HG03139 (cell line): ENCODE data around the gene FZD2.
"Not testable (repeated sequence)": the region's sequence is repeated elsewhere in the genome, so short reads cannot be mapped to it uniquely, and the experiment has no call there.

Source experiments
- ATAC-seq: cut with Tn5 transposase; IDR thresholded peaks from one replicate; pipeline ENCODE4 v1.9.1; 2021; ENCODE audit not compliant: unreplicated experiment

FZD2 gene

GRCh38 chr17:44575403-44575802, 18.1 kb downstream of the FZD2 start:
- no peak for ATAC-seq

- no peak for ATAC-seq
These were observed 21.7 kb downstream of the FZD2 start for GRCh38 chr17:44578947-44579346.

- ATAC-seq: no peak
These were observed 24.6 kb downstream of the FZD2 start for GRCh38 chr17:44581868-44582267.

- ATAC-seq: no peak
These were observed 27.2 kb downstream of the FZD2 start for GRCh38 chr17:44584443-44584842.

- no peak for ATAC-seq
These were observed 28.0 kb downstream of the FZD2 start for GRCh38 chr17:44585315-44585714.

- ATAC-seq: no peak
These were observed 30.1 kb downstream of the FZD2 start for GRCh38 chr17:44587339-44587738.

- ATAC-seq: no peak
These were observed 32.2 kb downstream of the FZD2 start for GRCh38 chr17:44589316-44590071.

- ATAC-seq: not testable (repeated sequence)
These were observed 32.8 kb downstream of the FZD2 start for GRCh38 chr17:44590072-44590462.

- ATAC-seq: not testable (repeated sequence)
These were observed 33.5 kb downstream of the FZD2 start for GRCh38 chr17:44590762-44591161.

GRCh38 chr17:44591206-44591605, 33.9 kb downstream of the FZD2 start:
- ATAC-seq: no peak

- no peak for ATAC-seq
These were observed 35.9 kb downstream of the FZD2 start for GRCh38 chr17:44593156-44593555.

GRCh38 chr17:44595216-44595775, 38.0 kb downstream of the FZD2 start:
- ATAC-seq: no peak

- no peak for ATAC-seq
These were observed 41.0 kb downstream of the FZD2 start for GRCh38 chr17:44598329-44598728.

- no peak for ATAC-seq
These were observed 41.6 kb downstream of the FZD2 start for GRCh38 chr17:44598932-44599297.

GRCh38 chr17:44599298-44600175, 42.3 kb downstream of the FZD2 start:
- no peak for ATAC-seq

GRCh38 chr17:44601539-44601938, 44.3 kb downstream of the FZD2 start:
- no peak for ATAC-seq

- ATAC-seq: no peak
These were observed 44.7 kb downstream of the FZD2 start for GRCh38 chr17:44601973-44602372.

GRCh38 chr17:44602390-44602789, 45.1 kb downstream of the FZD2 start:
- ATAC-seq: no peak

- ATAC-seq: no peak
These were observed 45.7 kb downstream of the FZD2 start for GRCh38 chr17:44602970-44603369.

- no peak for ATAC-seq
These were observed 47.0 kb downstream of the FZD2 start for GRCh38 chr17:44604116-44604761.

GRCh38 chr17:44604768-44605485, 47.6 kb downstream of the FZD2 start:
- no peak for ATAC-seq
